WERI-Rb-1 (cell line): ENCODE measurements around the gene MYO10.

Source experiments
- DNase-seq: peaks from one replicate; pipeline ENCODE4 v3.0.0-alpha.2; 2020
- H3K27ac ChIP-seq: fragments of 250-450 bp; sonication (Bioruptor Pico); 2 replicates; pipeline ENCODE4 v1.5.1; 2020; ENCODE audit warnings: mild to moderate bottlenecking, moderate library complexity
- H3K27me3 ChIP-seq: fragments of 250-450 bp; sonication (Bioruptor Pico); 2 replicates; pipeline ENCODE4 v1.5.1; 2021; ENCODE audit warnings: mild to moderate bottlenecking, low read depth, moderate library complexity; ENCODE audit not compliant: insufficient read depth, severe bottlenecking
- H3K36me3 ChIP-seq: fragments of 250-450 bp; sonication (Bioruptor Pico); 2 replicates; pipeline ENCODE4 v1.5.1; 2020; ENCODE audit warnings: mild to moderate bottlenecking, moderate library complexity
- H3K4me3 ChIP-seq: 2 replicates; pipeline ENCODE4 v1.5.1; 2011; ENCODE audit warnings: low read depth, mild to moderate bottlenecking, control low read depth, low read length
- H3K9me3 ChIP-seq: fragments of 250-450 bp; sonication (Bioruptor Pico); 2 replicates; pipeline ENCODE4 v1.5.1; 2021; ENCODE audit warnings: mild to moderate bottlenecking, moderate library complexity; ENCODE audit not compliant: severe bottlenecking
- CTCF ChIP-seq: IDR thresholded peaks from 2 replicates; pipeline ENCODE4 v1.5.1; 2011; ENCODE audit warnings: low read depth, mild to moderate bottlenecking, control low read depth, inconsistent platforms, low read length

Gene MYO10

GRCh38 chr5:16913187-16914107, 22.6 kb downstream of the MYO10 start:
- Histone ChIP-seq H3K27me3 (no peaks in the 10 kb centered on the region), H3K9me3 (no peaks in the 10 kb centered on the region), H3K4me3 (no peak overlapping the region), H3K27ac (no peak overlapping the region), H3K36me3 (no peaks in the 10 kb centered on the region; the same call in none of the 2 replicates)
- DNase-seq: no peak
- no peak for TF ChIP-seq CTCF

GRCh38 chr5:16912080-16912479, 24.0 kb downstream of the MYO10 start:
- DNase-seq: no peak
- Histone ChIP-seq H3K9me3 (no peaks in the 10 kb centered on the region), H3K27ac (no peak overlapping the region), H3K27me3 (no peaks in the 10 kb centered on the region), H3K36me3 (no peaks in the 10 kb centered on the region; the same call in none of the 2 replicates), H3K4me3 (no peak overlapping the region)
- TF ChIP-seq CTCF: no peak

GRCh38 chr5:16909464-16909863, 26.6 kb downstream of the MYO10 start:
- no peak overlapping the region for H3K4me3 ChIP-seq
- no peak for DNase-seq
- no peaks in the 10 kb centered on the region; the same call in 1 of the 2 replicates for H3K36me3 ChIP-seq
- H3K9me3 ChIP-seq: no peaks in the 10 kb centered on the region
- no peaks in the 10 kb centered on the region for H3K27me3 ChIP-seq
- no peak overlapping the region for H3K27ac ChIP-seq
- no peak for TF ChIP-seq CTCF

- Histone ChIP-seq H3K27me3 (no peaks in the 10 kb centered on the region), H3K27ac (no peak overlapping the region), H3K4me3 (no peak overlapping the region), H3K36me3 (no peaks in the 10 kb centered on the region; the same call in 1 of the 2 replicates), H3K9me3 (no peaks in the 10 kb centered on the region)
- no peak for DNase-seq
- TF ChIP-seq CTCF: no peak
Observed at GRCh38 chr5:16907270-16907669, 28.8 kb downstream of the MYO10 start.

GRCh38 chr5:16906255-16906654, 29.8 kb downstream of the MYO10 start:
- TF ChIP-seq CTCF: no peak
- no peaks in the 10 kb centered on the region; the same call in 1 of the 2 replicates for H3K36me3 ChIP-seq
- DNase-seq: no peak

More at GRCh38 chr5:16906255-16906654, 29.8 kb downstream of the MYO10 start:
- no peaks in the 10 kb centered on the region for H3K27me3 ChIP-seq
- no peaks in the 10 kb centered on the region for H3K9me3 ChIP-seq
- H3K27ac ChIP-seq: no peak overlapping the region
- no peak overlapping the region for H3K4me3 ChIP-seq
